MM.1S (cell line): ENCODE data around the gene HNRNPA3.
"Not testable (repeated sequence)": the region's sequence is repeated elsewhere in the genome, so short reads cannot be mapped to it uniquely, and the experiment has no call there.

Source experiments
- CTCF ChIP-seq: fragments of 300-600 bp; sonication (generic); IDR thresholded peaks from 2 replicates; pipeline ENCODE4 v1.5.1; 2016; ENCODE audit warnings: antibody characterized with exemption, low read length, mixed read lengths
- EZH2 ChIP-seq: fragments of 300-600 bp; sonication (generic); optimal IDR thresholded peaks from 2 replicates; pipeline ENCODE3; 2017; ENCODE audit warnings: low read depth, mild to moderate bottlenecking, antibody characterized with exemption, low read length, mixed read lengths
- EZH2phosphoT487 ChIP-seq: fragments of 300-600 bp; sonication (generic); IDR thresholded peaks from 2 replicates; pipeline ENCODE4 v1.6.1; 2018; ENCODE audit warnings: antibody characterized with exemption, low read length

- not testable (repeated sequence) for TF ChIP-seq EZH2, CTCF, EZH2phosphoT487
Measured at GRCh38 chr2:177200419-177200818, 12.2 kb upstream of the HNRNPA3 start.
